ENCODE results near the gene TNFRSF1A.
"Not testable (repeated sequence)": the region's sequence is repeated elsewhere in the genome, so short reads cannot be mapped to it uniquely, and the experiment has no call there.

TNFRSF1A gene

DNA sequence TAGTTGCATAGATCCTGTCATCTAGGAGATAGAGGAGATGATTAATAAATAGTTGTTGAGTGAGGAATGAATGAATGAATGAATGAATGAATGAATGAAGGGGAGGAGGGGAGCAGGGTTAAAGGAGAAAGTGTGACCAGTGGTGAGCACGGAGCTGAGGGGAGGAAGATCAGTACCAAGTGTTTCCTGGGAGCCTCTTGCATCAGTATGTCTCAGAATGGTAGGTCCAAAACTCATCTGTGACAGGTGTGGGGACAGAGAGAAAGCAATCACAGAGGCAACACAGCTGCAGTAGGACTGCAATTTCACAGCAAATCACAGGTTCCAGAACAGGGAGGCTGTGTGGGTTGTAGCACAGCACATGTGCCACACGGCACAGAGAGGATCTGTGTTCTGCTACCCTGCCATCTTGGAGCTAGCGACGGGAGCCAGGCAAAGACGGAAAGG is 14.5 kb upstream of the TNFRSF1A start:
- no peak for DNase-seq (ENCODE audit: low read depth in 2 of 2)

DNA sequence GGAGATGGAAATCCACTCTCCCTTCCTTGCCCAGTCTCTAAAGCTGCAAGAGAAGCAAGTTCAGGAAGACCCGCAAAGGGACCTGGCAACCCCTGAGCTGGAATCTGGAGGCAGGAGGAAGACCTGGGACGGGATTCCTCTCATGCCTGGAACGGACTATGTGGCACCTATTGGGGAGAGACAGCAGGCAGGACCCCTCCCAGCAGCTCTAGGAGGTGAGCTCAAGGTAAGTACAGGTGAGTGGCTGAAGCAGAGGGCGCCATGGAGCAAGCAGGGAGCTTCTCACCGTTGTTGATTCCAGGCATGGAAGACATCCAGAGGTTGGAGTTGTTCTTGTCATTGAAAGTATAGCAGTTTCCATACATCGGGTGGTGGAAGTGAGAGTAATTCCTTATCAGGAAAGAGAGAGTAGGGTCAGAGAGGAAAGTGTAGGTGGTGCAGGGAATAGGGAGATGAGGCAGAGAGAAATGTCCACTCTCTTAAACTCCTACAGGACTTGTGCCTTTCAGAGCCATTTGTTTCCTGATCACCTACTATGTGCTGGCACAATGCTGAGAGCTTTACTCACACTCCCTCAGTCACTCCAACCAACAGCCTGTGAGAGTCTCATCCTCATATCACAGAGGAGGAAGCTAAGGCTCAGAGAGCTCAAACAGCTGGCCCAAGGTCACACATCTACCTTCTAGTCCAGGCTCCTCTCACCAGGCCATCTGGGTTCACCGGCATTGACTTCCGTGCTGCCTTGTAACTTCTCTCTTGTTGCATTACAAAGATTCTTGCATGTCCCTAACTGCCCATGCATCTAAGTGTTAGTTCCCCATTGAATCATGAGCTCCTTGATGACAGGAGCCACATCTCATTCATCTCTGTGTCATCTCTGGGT is 13.9 kb upstream of the TNFRSF1A start:
- DNase-seq (ENCODE audit: low read depth in 2 of 2): no peak

DNA sequence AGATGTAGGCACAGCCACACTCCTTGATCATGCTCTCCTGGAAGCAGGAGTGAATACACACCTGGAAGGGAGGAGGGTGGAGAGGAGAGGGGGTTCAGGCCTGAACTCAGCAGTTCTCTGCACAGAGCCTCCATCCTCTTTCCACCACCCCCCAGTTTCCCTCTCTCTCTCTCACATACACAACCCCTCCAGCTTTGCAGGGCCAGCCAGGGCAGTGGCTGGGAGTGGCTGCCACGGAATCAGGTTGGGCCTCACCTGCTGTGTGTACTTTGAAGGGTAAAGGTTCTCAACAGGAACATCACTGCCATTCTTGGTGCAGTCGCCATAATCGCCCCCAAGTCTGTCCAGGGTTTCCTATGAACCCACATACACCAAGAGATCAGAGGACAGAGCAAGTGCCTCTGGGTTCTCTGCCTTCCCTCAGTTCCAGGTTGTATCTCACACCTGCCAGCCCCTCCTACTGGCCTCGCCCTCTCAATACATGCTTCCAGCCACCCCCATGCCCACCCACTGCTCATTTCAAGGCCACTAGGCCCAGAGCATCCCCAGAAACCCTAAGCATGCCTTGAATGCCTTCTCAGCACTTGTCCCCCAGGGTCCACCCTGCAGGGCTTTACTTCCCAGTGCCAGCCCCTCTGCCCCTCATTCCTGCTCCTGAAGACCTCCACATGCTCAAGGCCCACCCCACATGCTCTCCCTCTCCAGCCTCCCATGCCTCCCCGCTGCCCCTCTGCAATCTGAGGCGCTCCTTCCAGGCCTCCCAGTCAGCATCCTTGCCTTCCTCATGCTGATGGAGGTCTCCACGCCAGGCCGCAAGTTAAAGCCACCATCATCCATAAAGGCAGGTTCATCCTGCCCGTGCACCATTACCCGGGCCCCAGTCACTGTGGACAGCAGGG is 12.9 kb upstream of the TNFRSF1A start:
- no peak for DNase-seq (ENCODE audit: low read depth in 2 of 2)

DNA sequence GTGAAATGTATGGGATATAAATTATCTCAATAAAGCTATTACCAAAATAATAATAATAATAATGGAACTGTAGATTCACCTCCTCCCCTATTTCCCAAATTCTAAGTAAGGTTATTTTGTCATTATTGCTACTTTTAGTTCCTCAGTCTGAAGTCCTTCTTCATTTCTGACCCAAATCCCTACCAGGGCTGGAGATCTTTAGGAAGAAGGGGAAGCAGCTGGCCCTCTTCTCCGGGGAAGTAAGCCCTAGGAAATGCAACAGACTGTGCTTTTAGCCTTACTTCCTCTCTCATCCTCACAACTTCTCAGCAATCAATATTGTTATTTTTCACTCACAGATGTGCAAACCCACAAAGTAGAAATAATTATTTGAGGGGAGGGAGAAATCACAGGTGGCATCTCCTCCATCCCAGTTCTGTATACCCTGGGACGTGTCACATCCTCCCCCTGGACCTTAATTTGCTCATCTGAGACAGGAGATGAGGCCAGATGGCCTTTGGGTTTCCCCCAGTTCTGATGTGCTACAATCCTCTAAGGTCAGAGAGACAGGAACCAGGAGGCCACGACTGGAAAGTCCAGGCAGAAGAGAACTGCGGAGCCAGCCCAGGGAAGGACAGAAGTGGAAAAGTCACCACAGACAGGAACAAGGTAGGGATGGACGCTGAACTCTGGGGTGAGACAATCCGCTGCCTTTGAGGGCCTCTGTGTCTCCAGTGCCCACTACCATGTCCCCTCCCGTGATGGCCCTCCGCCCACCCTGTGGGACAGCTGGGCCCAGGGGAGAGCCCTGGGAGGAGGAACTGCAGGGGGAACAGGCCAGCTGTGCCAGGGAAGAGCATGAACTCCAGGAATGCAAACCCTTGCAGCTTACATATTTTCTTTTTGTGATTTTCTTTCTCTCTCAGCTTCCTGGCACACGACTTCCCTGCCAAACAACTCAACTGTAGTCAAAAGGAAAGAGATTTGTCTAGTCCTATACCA is 10.6 kb upstream of the TNFRSF1A start:
- DNase-seq (ENCODE audit: low read depth in 2 of 2): no peak

DNA sequence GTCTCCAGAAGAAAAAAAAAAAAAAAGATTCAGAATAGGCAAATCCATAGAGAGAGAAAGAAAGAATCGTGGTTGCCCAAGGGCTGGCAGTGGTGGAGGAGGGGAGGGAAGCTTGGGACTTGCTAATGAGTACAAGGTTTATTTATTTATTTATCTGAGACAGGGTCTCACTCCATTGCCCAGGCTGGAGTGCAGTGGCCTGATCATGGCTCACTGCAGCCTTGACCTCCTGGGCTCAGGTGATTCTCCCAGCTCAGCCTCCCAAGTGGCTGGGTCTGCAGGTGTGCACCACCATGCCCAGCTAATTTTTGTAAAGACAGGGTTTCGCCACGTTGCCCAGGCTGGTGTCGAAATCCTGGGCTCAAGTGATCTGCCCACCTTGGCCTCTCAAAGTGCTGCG is 9.7 kb upstream of the TNFRSF1A start:
- DNase-seq (ENCODE audit: low read depth in 2 of 2): no peak

DNA sequence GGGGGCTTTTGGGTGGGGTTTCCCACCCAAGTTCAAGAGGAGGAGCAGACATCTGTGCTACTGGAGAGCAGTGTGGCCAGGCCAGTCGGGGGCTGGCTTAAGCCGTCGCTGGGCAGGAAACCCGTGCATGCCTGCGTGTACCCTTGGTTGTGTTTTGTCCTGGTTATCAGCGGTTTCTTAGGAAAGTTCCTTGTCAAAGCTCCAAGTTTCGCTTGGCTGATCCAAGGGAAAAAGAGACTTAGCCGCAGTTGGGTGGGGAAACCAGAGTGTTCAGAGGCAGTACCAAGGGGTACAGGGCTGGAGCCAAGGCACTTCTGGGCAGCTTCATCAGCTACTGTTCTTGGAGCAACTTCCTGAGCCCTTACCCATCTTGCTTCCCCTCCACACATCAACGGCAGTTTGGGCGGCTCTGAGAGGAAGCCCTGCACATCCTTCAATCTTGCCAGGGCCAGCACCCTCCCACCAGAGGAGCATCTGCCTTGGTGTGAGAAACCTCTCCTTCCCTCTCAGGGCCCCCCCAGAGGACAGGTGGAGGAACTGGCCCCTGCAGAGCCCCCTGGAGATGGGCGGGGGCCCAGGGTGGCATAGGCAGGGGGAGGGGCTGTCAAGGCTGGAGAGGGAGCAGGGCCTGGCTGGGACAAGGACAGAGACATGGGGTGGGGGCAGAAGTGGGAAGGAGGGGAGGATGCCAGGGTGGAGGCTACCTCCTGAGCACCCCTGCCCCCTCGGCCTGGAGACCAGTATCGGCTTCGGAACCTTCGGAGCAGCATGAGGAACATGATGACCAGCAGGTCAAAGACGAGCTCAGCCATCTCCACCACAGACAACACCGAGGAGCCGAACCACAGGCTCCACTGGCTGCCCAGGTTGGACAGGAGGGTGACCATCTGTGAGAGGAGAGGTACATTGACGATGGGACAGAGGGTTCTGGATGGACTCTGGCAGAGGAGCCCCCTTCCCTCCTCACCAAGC is 5.8 kb upstream of the TNFRSF1A start:
- no peak for DNase-seq (ENCODE audit: low read depth in 2 of 2)

DNA sequence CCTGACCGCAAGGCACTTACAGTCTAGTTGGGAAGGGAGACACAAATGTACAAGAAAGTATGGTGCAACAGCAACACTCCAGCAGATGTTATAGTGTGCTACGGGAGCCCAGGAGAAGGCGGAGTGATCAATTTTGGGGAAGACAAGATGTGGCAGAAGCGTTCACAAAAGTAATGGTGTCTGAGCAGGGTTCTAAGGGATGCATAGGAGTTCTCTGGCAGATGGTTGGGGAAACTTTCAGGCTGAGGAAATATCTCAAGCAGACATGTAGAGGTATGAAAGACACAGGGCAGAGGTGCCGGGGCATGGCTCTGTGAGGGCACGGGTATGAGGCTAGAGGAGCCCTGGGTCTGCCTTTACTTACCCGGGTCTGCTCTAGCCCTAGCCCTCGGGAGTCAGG is 5.1 kb upstream of the TNFRSF1A start:
- no peak for DNase-seq (ENCODE audit: low read depth in 2 of 2)

DNA sequence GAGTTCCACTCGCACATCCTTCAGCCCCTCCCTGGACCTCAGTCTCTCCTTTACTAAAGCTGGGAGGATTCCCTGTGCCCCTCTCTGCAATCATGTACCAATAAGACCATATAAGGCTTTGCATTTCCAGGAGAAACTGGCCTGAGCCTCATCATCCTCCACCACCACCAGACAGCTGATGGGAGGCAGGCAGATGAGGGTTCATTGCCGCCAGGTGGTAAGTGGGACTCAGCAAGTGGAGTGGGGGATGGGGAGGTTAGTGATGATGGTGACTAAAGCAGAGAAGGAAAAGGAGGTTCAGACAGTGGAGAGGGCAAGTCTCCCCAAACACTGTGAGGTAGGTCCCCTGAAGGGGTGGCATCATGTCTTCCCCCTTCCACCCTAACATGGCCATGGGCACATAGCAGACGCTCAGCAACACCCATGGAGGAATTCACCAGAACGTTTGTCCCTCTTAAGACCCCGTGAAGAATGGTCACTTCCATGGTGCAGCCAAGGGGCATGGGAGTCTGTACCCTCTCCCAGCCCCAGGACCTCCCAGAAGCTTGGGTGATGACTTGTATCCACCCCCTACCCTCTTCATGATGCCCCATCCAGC is 4.5 kb upstream of the TNFRSF1A start:
- DNase-seq (ENCODE audit: low read depth in 2 of 2): no peak

DNA sequence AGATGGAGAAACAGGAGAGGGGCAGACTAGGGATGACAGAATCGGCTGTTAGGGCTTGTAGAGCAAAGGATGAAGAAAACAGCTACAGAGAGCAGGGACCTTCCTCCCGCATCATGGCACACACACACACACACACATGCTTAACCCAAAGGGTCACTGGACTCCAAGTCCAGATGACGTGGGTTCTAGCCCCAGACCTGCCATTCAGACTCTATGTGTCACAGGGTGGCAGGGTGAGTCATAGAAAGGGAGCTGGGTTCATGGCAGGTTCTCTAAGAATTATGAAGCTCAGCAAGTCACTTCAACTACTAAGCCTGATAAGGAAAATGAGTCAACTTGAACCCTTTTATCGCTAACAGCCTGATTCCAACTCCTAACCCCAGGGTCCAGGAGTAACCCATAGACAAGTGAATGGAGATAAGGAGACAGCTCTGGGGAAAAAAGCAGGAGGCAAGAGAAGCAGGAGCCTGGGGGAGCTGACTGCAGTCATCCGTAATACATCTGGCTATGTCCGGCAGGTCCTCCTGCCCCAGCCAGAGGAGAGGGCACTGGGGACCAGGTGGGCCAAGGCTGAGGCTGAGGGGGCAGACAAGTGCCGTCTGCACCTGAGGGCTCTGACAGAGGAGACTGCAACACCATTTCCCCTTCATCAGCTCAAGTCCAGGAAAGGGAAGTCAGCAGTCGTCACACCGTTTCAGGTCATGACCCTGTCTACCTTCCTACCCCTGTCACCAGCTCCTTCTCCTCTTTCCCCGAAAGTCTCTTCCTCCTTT is 3.6 kb upstream of the TNFRSF1A start:
- DNase-seq (ENCODE audit: low read depth in 2 of 2): no peak

DNA sequence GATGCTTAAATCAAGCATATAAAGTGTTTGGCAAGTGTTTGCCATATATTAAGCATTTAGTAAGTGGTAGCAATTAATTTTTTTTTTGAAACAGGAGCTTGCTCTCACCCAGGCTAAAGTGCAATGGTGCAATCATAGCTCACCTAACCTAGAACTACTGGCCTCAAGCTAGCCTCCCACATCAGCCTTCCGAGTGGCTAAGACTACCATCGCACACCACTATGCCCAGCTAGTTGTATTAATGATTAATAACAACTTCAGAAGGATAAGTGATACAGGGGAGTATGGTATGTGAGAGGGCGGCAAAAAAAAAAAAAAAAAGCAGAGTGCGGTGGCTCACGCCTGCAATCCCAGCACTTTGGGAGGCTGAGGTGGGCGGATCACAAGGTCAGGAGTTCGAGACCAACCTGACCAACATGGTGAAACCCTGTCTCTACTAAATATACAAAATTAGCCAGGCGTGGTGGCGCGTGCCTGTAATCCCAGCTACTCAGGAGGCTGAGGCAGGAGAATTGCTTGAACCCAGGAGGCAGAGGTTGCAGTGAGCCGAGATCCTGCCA is 2.3 kb upstream of the TNFRSF1A start:
- not testable (repeated sequence) for DNase-seq (ENCODE audit: low read depth in 2 of 2)

DNA sequence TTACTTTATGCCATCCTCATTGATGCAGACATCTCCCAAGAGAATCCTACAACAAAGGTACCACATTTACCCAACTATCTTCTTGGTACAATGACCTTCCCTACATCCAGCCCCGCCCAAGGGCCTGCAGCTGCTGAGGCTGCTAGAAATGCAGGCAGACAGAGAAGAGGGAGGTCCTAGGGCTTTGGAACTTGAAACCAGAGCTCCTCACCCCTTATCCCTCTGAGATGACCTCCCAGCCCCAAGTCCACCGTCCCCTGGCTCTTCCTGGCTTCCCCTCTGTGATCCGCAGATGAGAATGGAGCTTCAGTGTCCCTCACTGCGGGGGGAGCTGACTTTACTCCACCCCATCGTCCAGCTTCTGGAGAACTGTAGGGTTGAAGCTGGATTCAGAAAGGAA is 1.6 kb upstream of the TNFRSF1A start:
- no peak for DNase-seq (ENCODE audit: low read depth in 2 of 2)

DNA sequence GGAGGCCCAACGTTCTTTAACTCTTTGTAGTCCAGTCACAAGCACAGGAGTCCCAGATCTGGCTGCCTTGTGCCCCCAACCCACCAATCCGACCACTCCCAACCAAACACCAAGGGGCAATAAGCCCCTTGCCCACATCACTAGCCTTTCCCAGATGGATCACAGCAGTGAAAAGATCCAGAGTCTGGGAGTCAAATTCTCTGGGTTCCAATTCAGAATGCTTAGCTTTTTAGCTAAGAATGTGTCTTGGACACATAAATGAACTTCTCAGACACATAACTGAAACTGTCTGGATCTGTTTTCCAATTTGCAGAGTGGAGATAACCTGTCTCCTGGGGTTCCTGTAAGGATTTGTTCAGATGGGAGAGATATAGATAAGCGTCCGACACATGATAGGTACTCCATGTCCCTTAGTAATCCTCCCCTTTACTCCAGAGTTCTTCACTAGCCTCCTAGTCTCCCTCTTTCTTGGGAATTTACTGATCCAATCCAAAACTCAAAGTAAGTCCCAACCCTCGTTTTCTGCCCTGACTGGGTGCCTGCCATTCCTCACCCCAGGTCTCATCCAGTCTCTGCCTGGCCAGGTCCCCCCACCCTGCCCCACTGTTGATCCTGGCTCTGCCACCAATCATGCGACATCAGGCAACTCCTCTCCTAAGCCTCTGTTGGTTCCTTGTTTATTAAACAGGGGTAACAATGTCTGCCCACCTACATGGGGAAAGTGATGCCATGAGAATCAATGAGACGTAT is 439 bp upstream of the TNFRSF1A start:
- DNase-seq (ENCODE audit: low read depth in 2 of 2): no peak

DNA sequence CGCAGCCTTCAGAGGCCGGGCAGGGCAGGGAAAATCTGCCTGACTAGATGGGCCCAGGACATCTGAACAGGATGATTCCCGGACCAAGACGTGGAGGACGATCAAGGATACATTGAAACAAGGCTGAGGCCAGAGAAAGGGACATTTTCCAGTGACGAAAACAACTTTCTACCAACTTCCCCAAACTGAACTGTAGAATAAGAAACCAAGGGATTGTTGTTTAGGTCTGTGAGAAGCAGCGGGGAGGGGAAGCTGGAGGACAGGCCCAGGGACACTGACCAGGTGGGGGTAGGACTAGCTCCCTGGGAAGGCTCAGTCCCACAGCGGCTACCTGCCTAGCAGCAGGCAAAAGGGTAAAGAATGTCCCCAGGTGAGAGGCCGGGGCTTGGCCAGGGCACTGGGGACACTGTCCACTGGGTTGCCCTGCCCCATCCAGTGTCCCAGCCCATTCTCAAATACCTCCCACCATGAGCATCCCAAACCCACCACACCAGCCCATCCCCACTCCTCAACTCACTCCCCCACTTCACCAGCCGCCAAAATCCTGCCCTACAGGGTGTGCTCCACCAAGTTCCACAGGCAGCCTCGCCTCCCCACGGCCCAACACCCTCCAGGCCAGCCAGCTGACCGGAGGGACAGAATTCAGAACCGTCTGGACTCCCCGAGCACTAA is 995 bp downstream of the TNFRSF1A start:
- no peak for DNase-seq (ENCODE audit: low read depth in 2 of 2)

DNA sequence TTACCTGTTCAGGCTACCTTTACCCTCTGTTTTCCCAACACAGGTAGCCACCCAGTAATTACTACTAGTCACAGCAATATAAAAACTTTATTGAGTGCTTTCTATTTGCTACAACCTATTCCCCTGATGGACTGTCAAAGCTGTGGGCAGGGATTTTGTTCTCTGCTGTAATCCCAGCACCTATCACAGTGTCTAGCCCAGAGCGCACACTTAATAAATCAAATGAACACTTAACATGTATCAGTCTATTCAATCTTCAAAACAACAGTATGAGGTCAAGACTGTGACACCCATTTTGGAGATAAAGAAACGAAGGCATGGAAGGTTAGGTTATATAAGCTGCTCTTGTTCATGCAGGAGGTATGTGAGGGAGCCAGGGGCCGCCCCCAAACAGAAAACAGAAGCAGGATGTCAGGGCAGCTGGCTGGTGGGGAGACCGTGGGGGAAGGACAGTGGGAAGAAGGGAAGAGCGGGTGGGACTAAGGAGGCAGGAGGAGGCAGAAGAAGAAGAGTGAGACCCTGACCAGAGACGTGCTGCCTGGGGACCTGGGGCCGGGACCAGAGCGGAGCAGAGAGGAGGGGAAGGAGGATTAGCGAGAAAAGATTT is 1.7 kb downstream of the TNFRSF1A start:
- DNase-seq (ENCODE audit: low read depth in 2 of 2): no peak

DNA sequence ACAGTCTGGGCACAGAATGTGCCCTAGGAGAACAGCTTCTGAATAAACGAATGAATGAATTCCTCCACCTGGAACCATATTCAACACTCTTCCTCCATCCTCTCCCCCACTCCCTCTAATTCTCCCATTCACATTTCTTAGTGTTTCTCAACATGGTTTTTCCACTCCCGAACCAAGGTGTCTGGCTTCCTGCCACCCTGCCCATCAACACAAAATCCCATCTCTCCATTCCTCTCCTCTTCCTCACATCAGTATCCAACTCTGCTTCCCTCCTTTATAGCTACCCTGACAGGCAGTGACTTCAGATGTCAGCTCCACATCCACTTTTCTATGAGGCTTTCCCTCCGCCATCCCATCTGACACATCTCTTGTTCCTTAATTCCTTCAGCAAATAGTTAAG is 2.9 kb downstream of the TNFRSF1A start:
- DNase-seq (ENCODE audit: low read depth in 2 of 2): no peak

DNA sequence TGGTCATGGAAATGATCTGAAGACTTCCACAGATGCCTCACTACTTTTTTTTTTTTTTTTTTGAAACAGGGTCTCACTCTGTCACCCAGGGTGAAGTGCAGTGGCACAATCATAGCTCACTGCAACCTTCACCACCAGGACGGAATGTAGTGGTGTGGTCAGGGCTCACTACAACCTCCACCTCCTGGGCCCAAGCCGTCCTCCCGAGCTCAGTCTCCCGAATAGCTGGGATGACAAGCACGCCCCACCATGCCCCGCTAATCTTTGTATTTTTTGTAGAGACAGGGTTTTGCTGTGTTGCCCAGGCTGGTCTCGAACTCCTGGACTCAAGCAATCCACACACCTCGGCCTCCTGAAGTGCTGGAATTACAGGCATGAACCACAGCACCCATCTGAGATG is 3.3 kb downstream of the TNFRSF1A start:
- DNase-seq (ENCODE audit: low read depth in 2 of 2): not testable (repeated sequence)

DNA sequence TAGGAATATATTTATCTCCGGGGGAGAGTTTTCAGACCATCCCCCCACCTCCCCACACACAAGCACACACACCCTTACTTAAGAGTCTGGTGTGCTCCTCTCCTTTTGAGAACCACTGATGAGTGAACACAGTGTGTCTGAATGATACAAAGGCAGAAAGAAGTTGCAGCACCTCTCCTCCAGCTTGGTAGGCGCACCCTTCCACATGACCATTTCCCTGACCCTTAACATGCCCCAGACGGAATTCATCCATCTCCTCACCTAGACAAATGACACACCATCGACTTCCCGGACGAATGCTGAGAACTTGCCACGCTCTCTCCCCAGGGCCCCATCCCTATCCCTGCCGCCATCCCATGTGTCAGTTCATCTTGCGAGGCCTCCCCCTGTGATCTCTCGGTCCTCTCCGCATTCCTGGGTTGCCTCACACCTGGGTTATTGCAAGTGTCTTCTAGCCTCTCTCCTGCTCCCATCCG is 3.9 kb downstream of the TNFRSF1A start:
- no peak for DNase-seq (ENCODE audit: low read depth in 2 of 2)
